Liver (tissue), 9 donors: ENCODE results near the gene SLC44A3. TPM values are rescaled to one million over a fixed set of nuclear protein-coding genes. Genes with fewer than 3 reads are reported as not detected.

Experiments used
- DNase-seq: peaks from one replicate; pipeline ENCODE4 v3.0.0-alpha.2; 2017; ENCODE audit warnings: low spot score
- H3K27ac ChIP-seq, 2 donors: one replicate each; pipeline ENCODE4 v1.7.0; 2013; ENCODE audit warnings: inconsistent platforms in 2 of 2, low read length in 2 of 2, control low read depth in 1 of 2, low read depth in 1 of 2, mild to moderate bottlenecking in 1 of 2
- H3K27me3 ChIP-seq, 4 donors: one replicate each; pipeline versions ENCODE4 v1.6.1 to v1.7.0; 2013; ENCODE audit warnings: low read length in 3 of 4, inconsistent platforms in 1 of 4, mild to moderate bottlenecking in 1 of 4, moderate library complexity in 1 of 4; ENCODE audit not compliant: control insufficient read depth in 4 of 4, insufficient read depth in 4 of 4
- H3K36me3 ChIP-seq, 4 donors: one replicate each; pipeline versions ENCODE4 v1.6.1 to v1.7.0; 2013; ENCODE audit warnings: low read length in 3 of 4, mild to moderate bottlenecking in 3 of 4, low read depth in 1 of 4, moderate library complexity in 1 of 4; ENCODE audit not compliant: control insufficient read depth in 4 of 4, insufficient read depth in 3 of 4
- H3K4me1 ChIP-seq, 4 donors: one replicate each; pipeline versions ENCODE4 v1.6.1 to v1.7.0; 2013; ENCODE audit warnings: low read length in 3 of 4, mild to moderate bottlenecking in 3 of 4, moderate library complexity in 1 of 4; ENCODE audit not compliant: control insufficient read depth in 4 of 4, insufficient read depth in 4 of 4
- H3K4me3 ChIP-seq, 3 donors: one replicate each; pipeline versions ENCODE4 v1.6.1 to v1.7.0; 2013; ENCODE audit warnings: low read length in 3 of 3, control low read depth in 1 of 3, low read depth in 1 of 3, mild to moderate bottlenecking in 1 of 3
- H3K9ac ChIP-seq, 2 donors: one replicate each; pipeline ENCODE4 v1.7.0; 2013; ENCODE audit warnings: low read length in 2 of 2, mild to moderate bottlenecking in 2 of 2, moderate library complexity in 2 of 2, control low read depth in 1 of 2, low read depth in 1 of 2
- H3K9me3 ChIP-seq, 4 donors: one replicate each; pipeline versions ENCODE4 v1.6.1 to v1.7.0; 2013; ENCODE audit warnings: low read length in 3 of 4; ENCODE audit not compliant: control insufficient read depth in 4 of 4
- CTCF ChIP-seq: fragments of 150-350 bp; IDR thresholded peaks from 2 replicates; pipeline ENCODE4 v1.5.1; 2017; ENCODE audit warnings: improper control_type of control experiment, low read depth, low read length; ENCODE audit not compliant: missing input control
- EGR1 ChIP-seq, 2 donors: IDR thresholded peaks; 2 replicates each; pipeline ENCODE4 v1.6.1; 2016 to 2018; ENCODE audit warnings: antibody characterized with exemption in 2 of 2, low read depth in 2 of 2
- FOXA1 ChIP-seq: IDR thresholded peaks from 2 replicates; pipeline ENCODE4 v1.6.1; 2016; ENCODE audit warnings: antibody characterized with exemption
- FOXA2 ChIP-seq: IDR thresholded peaks from 2 replicates; pipeline ENCODE4 v1.6.1; 2016; ENCODE audit warnings: antibody characterized with exemption
- GABPA ChIP-seq, 2 donors: IDR thresholded peaks in 1 of 2; conservative IDR thresholded peaks in 1 of 2; 2 replicates each; pipeline ENCODE4 v1.6.1; 2016; ENCODE audit warnings: antibody characterized with exemption in 2 of 2, mild to moderate bottlenecking in 1 of 2, moderate library complexity in 1 of 2
- HNF4A ChIP-seq, 2 donors: conservative IDR thresholded peaks; 2 replicates each; pipeline ENCODE4 v1.6.1; 2016; ENCODE audit warnings: antibody characterized with exemption in 2 of 2, mild to moderate bottlenecking in 2 of 2
- HNF4G ChIP-seq: IDR thresholded peaks from 2 replicates; pipeline ENCODE4 v1.6.1; 2016; ENCODE audit warnings: antibody characterized with exemption
- JUND ChIP-seq, 2 donors: IDR thresholded peaks; 2 replicates each; pipeline ENCODE4 v1.6.1; 2016; ENCODE audit warnings: antibody characterized with exemption in 2 of 2
- MAX ChIP-seq: IDR thresholded peaks from 2 replicates; pipeline ENCODE4 v1.6.1; 2016; ENCODE audit warnings: antibody characterized with exemption
- NR2F2 ChIP-seq: IDR thresholded peaks from 2 replicates; pipeline ENCODE4 v1.6.1; 2016; ENCODE audit warnings: antibody characterized with exemption
- RAD21 ChIP-seq, 2 donors: IDR thresholded peaks; 2 replicates each; pipeline ENCODE4 v1.6.1; 2016; ENCODE audit warnings: antibody characterized with exemption in 2 of 2, mild to moderate bottlenecking in 2 of 2
- REST ChIP-seq: IDR thresholded peaks from 2 replicates; pipeline ENCODE4 v1.6.1; 2016; ENCODE audit warnings: antibody characterized with exemption, mild to moderate bottlenecking
- RXRA ChIP-seq, 2 donors: IDR thresholded peaks; 2 replicates each; pipeline ENCODE4 v1.6.1; 2017 to 2018; ENCODE audit warnings: antibody characterized with exemption in 2 of 2, mild to moderate bottlenecking in 1 of 2
- TAF1 ChIP-seq: conservative IDR thresholded peaks from 2 replicates; pipeline ENCODE4 v1.6.1; 2016; ENCODE audit warnings: antibody characterized with exemption, mild to moderate bottlenecking
- YY1 ChIP-seq: IDR thresholded peaks from 2 replicates; pipeline ENCODE4 v1.6.1; 2016; ENCODE audit warnings: antibody characterized with exemption, mild to moderate bottlenecking
- ZBTB33 ChIP-seq: IDR thresholded peaks from 2 replicates; pipeline ENCODE4 v1.6.1; 2016; ENCODE audit warnings: antibody characterized with exemption
- WGBS: extraction: QIAGEN DNeasy Blood & Tissue Kit; methylation state at CpG from one replicate; pipeline ENCODE4 v1.1.7; 2013; 5-methylcytosine and 5-hydroxymethylcytosine counted together
- polyA plus RNA-seq, 2 donors: library from polyadenylated mRNA; stranded (reverse) in 1 of 2; unstranded in 1 of 2; fragments of 200-250 nt in 1 of 2; fragments of >200 nt in 1 of 2; fragmentation: Nextera tagmentation in 1 of 2; extraction: Ambion mirVana in 1 of 2; gene quantifications; one replicate each; pipeline versions ENCODE4 v1.2.1 to v1.2.3, GENCODE V29; 2013 to 2015
- total RNA-seq, 2 donors: library from RNA; depleted of rRNA; stranded (reverse); fragments of >200 nt; gene quantifications; one replicate each; pipeline ENCODE4 v1.2.3, GENCODE V29; 2014
- donor health status: healthy.
- donor health status: healthy.
- donor health status: healthy.
- donor health status: healthy.
- donor health status: healthy.

Gene SLC44A3
- total and polyA plus RNA-seq, 4 donors: 2.4 to 2.8 (median 2.7) TPM

- no peak for DNase-seq
- 96% methylated on average over 2 of the region's 2 CpGs for WGBS
- Histone ChIP-seq H3K36me3 (peaks cover 0 to 6% (median 0%) of the 10 kb centered on the region in 4 donors), H3K4me3 (no peak overlapping the region), H3K9me3 (no peaks in the 10 kb centered on the region), H3K27me3 (no peaks in the 10 kb centered on the region), H3K9ac (no peak overlapping the region), H3K4me1 (no peaks in the 10 kb centered on the region), H3K27ac (no peak overlapping the region)
- TF ChIP-seq MAX (no peak), GABPA (IDR thresholded peaks at IDR 0.05 in 1 of 2, conservative IDR thresholded peaks at IDR 0.05 in 1 of 2) (no peak), TAF1 (no peak), NR2F2 (no peak), REST (no peak), HNF4G (no peak), FOXA1 (no peak)
Measured at GRCh38 chr1:94871031-94871430, 50.9 kb downstream of the SLC44A3 start.

GRCh38 chr1:94872771-94873495 is 52.8 kb downstream of the SLC44A3 start:
- Histone ChIP-seq H3K27me3 (no peaks in the 10 kb centered on the region), H3K4me3 (no peak overlapping the region), H3K9me3 (no peaks in the 10 kb centered on the region), H3K4me1 (no peaks in the 10 kb centered on the region), H3K27ac (no peak overlapping the region), H3K36me3 (peaks cover 0 to 2% (median 0%) of the 10 kb centered on the region in 4 donors), H3K9ac (no peak overlapping the region)
- WGBS: 90% methylated on average over 4 of the region's 4 CpGs
- TF ChIP-seq RXRA (IDR thresholded peaks at IDR 0.05): no peak
- no peak for TF ChIP-seq TAF1
- no peak for TF ChIP-seq JUND (IDR thresholded peaks at IDR 0.05)
- TF ChIP-seq NR2F2: no peak
- TF ChIP-seq CTCF: no peak
- no peak for TF ChIP-seq HNF4A (conservative IDR thresholded peaks at IDR 0.05)
- TF ChIP-seq RAD21 (IDR thresholded peaks at IDR 0.05): no peak
- no peak for TF ChIP-seq FOXA2
- no peak for TF ChIP-seq YY1
- TF ChIP-seq EGR1 (IDR thresholded peaks at IDR 0.05; ENCODE audit: low read depth in 2 of 2): no peak
- TF ChIP-seq ZBTB33: no peak
- DNase-seq: no peak
